NCI-H1105 treated with DMSO at 0.1 percent for 48 hours (cell line): Measurements from ENCODE around the gene HDDC2.
"Not testable (repeated sequence)": the region's sequence is repeated elsewhere in the genome, so short reads cannot be mapped to it uniquely, and the experiment has no call there.

Experiments
- DNase-seq: peaks from one replicate; lab custom pipeline; 2025; lab: John Stamatoyannopoulos, UW

The HDDC2 gene

DNA sequence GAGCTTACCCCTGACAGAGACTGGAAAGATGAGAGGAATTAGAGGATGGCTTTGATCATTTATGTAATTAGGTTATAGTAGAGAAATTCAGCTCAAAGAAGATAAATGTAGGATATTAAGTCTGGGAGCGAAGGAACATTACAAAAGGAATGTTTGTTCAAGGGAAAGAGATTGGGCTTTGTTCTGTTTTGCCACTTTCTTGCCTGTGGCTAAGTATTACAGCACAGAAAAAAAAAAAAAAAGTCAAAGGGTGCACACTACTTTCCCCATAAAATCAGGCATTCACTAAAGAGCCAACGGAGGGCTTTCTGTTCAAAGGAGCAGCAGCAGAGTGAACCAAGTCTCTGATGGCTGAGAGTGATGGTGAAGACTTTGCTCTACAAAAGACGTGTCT is 5.0 kb upstream of the HDDC2 start:
- DNase-seq: no peak

DNA sequence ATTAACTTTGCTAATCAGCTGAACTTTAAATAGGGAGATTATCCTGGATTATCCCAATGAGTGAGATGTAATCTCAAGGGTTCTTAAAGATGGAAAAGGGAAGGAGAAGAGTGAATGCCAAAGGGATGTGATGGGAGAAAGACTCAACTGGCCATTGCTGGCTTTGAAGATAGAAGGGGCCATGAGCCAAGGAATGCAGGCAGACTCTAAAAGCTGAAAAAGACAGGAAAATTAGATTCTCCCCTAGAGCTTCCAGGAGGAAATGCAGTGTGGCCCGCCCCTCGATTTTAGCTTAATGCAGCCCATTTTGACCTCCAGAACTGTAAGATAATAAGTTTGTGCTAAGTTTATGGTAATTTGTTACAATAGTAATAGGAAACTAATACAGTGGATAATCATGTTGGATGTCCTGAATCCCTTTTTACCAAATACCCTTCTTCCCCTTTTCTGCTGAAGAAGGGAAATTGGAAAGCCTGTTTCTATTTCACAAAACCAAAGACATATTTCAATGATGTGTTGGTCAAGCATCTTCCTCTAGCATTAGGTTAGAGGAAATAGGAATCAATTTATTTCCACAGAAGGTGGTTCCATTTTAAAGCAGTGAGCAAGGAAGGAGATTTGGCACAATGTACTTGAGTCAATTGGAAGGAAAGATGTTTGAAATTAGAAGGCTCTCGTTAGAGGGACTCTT is 3.3 kb upstream of the HDDC2 start:
- no peak for DNase-seq

DNA sequence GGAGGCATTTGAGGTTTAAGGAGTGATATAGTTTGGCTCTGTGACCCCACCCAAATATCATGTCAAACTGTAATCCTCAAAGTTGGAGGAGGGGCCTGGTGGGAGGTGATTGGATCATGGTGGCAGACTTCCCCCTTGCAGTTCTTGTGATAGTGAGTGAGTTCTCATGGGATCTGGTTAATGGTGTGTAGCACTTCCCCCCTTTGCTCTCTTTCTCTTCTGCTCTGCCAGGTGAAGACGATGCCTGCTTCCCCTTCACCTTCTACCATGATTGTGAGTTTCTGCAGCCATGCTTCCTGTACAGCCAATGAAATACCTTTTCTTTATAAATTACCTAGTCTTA is 1.7 kb upstream of the HDDC2 start:
- DNase-seq: no peak

GRCh38 chr6:125302840-125303511 is 1.2 kb upstream of the HDDC2 start:
- no peak for DNase-seq

- peak; percentile 62 for DNase-seq
Measured at GRCh38 chr6:125300992-125301434, 754 bp downstream of the HDDC2 start.

DNA sequence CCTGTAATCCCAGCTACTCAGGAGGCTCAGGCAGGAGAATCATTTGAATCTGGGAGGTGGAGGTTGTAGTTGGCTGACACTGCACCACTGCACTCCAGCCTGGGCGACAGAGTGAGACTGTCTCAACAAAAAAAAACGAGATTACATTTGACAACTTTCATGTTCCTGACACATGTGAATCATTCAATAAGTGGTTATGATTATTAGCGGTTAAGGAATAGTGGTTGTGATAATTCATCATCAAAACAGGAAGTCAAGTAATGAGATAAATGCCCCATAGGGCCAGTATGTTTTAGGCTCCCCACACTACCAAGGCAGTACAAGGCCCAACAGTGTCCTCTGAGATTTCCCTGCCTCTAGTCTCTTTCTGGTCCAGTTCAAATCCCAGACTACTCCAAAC is 2.5 kb downstream of the HDDC2 start:
- no peak for DNase-seq

DNA sequence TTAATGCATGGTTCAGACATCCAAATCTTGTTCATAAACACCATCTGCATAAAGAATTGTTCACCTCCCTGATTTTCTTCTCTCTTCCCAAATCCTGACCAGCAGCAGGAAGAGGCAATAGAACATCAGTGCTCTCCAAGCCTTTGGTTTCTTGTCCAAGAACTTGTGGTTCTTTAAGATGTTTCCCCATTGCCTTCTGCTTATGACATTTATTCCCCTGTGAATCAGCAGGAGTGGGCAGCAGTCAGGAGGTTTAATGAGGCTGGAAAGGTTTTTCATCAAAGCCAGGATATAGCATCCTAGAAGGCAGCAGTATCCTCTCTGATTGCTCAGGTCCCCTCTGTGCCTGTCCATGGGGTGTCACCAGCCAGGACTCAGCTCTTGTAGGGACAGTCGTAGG is 5.3 kb downstream of the HDDC2 start:
- no peak for DNase-seq

GRCh38 chr6:125294925-125295324 is 6.8 kb downstream of the HDDC2 start:
- peak; percentile 55 for DNase-seq

- DNase-seq: no peak
Measured at GRCh38 chr6:125294036-125294435, 7.7 kb downstream of the HDDC2 start.

DNA sequence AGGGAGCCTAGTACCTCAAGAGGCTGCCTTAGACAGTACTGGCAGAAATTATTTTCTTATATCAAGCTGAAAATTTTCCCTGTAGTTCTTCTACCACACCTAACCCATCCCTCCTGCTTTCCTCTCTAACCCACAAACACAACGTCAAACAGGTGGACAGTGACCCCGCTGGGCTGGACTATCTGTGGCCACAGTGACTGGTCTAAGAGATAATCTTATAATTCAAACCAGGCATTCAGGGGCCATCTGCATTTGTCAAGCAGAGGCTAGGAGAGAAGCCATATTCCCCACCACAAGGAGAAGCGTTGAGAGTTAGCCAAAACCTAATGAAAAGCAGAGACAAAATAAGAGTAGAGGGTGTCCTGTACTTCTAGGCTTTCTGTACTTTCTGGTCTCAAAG is 8.2 kb downstream of the HDDC2 start:
- no peak for DNase-seq

DNA sequence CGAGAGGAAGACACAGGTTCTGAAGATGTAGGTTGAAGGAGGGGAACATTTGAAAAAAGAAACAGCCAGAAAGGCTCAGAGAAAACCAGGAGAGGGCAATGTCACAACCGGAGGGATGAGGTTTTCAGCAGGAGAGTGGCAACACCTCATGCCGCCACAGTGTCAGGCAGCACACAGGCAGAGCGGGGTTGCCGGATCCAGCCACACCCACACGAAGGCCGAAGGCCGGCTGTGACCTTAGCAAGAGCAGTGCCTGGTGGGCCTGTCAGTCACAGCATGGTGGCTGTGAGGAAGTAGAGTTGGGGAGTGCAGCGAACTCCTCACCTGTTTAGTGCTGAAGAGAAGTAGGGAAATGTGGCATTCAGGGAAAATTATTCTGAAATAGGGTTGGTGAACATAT is 14.0 kb downstream of the HDDC2 start:
- no peak for DNase-seq

DNA sequence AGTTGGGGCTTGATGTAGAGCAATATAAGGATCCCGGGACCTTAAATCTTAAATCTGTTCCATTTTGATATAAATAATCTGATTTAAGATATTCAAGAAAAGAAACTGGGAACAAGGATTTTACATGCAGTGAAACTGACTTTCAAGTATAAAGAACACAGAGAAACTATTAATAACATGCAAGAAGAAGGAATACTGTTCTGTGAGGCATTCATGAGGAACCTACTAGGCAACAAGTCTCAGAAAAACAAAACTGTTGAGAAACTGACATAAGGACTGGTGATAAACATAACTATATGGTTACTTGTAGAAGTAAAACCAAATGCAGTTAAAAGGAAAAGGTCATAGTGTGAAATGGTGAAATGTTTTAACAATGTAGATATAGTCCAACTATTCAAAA is 15.8 kb downstream of the HDDC2 start:
- no peak for DNase-seq

DNA sequence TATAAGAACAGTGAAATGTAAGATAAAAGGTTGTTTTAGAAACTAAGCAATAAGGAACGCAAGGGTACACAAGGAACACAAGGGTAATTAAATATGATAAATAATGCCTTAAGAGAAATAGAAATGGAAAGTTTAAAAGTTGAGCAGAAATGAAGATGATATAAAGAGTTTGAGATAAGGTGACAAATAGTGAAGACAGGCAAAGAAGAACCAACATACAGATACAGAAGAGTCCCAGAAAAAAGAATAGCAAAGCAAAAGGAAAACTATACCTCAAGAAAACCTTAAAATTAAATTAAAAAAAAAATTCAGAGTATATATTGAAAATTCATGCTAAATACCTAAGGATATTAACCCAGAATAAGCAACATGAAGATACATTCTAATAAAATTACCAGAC is 16.4 kb downstream of the HDDC2 start:
- no peak for DNase-seq

GRCh38 chr6:125282470-125282869 is 19.3 kb downstream of the HDDC2 start:
- not testable (repeated sequence) for DNase-seq

DNA sequence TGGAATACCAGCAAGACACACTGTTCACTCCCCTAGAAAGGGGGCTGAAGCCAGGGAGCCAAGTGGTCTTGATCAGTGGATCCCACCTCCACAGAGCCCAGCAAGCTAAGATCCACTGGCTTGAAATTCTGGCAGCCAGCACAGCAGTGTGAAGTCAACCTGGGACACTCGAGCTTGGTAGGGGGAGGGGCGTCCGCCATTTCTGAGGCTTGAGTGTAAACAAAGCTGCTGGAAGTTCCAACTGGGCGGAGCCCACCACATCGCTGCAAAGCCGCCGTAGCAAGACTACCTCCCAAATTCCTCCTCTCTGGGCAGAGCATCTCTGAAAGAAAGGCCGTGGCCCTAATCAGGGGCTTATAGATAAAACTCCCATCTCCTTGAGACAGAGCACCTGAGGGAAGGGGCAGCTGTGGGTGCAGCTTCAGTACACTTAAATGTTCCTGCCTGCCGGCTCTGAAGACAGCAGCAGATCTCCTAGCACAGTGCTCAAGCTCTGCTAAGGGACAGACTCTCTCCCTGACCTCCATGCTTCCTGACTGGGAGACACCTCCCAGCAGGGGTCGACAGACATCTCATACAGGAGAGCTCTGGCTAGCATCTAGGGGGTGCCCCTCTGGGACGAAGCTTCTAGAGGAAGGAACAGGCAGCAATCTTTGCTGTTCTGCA is 21.3 kb downstream of the HDDC2 start:
- DNase-seq: not testable (repeated sequence)

DNA sequence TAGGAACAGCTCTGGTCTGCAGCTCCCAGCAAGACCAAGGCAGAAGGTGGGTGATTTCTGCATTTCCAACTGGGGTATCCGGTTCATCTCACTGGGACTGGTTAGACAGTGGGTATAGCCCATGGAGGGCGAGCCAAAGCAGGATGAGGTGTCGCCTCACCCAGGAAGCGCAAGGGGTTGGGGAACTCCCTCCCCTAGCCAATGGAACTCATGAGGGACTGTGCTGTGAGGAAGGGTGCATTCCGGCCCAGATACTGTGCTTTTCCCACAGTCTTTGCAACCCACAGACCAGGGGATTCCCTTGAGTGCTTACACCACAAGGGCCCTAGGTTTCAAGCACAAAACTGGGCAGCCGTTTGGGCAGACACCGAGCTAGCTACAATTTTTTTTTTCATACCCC is 21.8 kb downstream of the HDDC2 start:
- no peak for DNase-seq

DNA sequence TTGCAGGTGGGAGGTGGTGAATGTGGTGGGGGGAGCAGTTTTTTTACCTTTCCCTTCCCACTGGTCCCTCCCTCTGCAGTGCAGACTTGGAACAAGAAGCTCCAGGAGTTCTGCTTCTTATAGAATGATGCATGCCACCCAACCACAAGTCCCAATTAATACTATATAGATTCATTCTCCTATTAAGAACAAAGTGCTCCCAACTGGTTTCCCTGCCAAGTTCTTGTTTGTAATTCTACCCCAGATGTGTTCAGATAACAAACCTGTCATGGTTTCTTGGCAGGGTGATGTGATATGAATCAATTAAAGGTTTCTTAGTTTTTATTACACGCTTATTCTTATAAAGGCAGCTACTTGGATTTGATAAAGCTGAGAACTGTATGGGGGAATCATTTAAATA is 23.9 kb downstream of the HDDC2 start:
- peak; percentile 89 for DNase-seq

GRCh38 chr6:125275779-125276178 is 26.0 kb downstream of the HDDC2 start:
- DNase-seq: no peak

GRCh38 chr6:125274935-125275334 is 26.8 kb downstream of the HDDC2 start:
- DNase-seq: no peak

GRCh38 chr6:125273965-125274364 is 27.8 kb downstream of the HDDC2 start:
- DNase-seq: no peak

GRCh38 chr6:125273251-125273650 is 28.5 kb downstream of the HDDC2 start:
- DNase-seq: no peak

DNA sequence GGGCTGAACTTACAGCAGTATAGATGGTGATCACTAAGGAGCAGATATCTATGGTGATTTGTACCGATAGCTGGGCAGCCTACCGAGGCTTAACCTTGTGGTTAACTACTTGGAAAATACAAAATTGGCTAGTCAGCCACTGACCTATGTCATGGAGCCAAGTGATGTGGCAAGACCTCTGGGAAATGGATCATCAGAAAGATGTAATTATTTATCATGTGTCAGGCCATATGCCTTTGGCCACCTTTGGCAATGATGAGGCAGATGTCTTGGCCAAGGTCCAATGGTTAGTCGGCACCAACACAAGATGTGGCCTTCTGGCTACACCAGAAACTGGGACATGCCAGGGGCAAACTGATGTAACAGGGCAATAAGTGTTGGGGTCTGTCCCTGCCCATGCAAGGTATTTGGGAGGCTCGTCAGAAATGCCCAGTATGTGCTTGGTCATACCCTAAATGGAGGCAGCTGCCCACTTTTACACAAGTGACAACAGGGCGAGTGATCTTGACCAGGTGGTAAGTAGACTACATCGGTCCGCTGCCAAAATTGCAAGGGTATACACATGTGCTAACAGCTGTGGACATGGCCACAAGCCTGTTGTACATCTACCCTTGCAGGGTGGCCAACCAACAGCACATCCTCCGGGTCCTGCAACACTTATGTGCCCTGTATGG is 30.1 kb downstream of the HDDC2 start:
- DNase-seq: no peak

DNA sequence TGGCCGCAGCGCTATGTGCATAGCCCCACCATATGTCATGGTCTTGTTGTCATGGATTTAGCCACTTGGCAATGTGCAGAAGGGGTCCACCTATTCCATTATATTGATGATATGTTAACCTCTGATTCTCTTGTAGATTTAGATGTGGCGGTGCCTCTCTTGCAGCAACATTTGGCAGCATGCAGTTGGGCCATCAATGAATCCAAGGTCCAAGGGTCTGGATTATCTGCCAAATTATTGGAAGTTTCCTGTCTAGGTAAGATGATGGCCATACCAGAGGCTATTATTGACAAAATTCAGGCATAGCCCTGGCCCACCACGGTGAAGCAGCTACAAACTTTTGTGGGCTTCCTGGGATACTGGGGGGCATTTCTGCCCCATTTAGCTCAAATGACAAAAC is 31.4 kb downstream of the HDDC2 start:
- no peak for DNase-seq
